Esophagus squamous epithelium (tissue), 4 donors: Measurements from ENCODE around the gene MICALL2.

Source experiments
- POLR2A ChIP-seq, 4 donors: fragments of 450-650 bp; IDR thresholded peaks; one replicate each; pipeline ENCODE4 v1.6.1; 2017; ENCODE audit warnings: antibody characterized with exemption in 4 of 4, mild to moderate bottlenecking in 4 of 4, moderate library complexity in 3 of 4
- TF ChIP-seq, protein P1 (sequence below), 6 experiments: fragments of 450-650 bp in 4 of 6; fragments of 200-600 bp in 2 of 6; sonication (generic) in 2 of 6; IDR thresholded peaks; one replicate each; pipeline ENCODE4 v1.5.1; 2016 to 2019; ENCODE audit warnings: antibody characterized with exemption in 6 of 6, mild to moderate bottlenecking in 4 of 6, moderate library complexity in 4 of 6

DNA sequence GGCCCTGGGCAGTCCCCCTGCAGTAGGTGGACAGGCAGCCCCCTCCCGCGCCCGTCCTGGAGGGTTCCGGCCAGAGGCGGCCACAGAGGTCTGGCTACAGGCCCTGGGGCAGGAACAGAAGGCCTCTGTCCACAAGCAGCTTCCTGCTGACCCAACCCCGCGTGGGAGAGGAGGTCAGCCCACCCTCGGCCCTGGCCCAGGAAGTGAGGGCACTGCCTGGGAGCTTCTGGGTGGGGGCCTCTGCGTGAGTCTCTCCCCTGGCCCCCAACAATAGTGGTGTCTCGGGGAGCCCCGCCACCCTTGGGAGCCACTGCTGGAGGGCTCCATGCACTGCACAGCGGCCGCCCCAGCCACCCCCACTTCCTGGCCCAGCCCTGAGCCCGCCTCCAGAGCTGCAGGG, 4.7 kb downstream of the MICALL2 start:
- no peak for TF ChIP-seq POLR2A (IDR thresholded peaks at IDR 0.05)
- TF ChIP-seq, protein P1, sequence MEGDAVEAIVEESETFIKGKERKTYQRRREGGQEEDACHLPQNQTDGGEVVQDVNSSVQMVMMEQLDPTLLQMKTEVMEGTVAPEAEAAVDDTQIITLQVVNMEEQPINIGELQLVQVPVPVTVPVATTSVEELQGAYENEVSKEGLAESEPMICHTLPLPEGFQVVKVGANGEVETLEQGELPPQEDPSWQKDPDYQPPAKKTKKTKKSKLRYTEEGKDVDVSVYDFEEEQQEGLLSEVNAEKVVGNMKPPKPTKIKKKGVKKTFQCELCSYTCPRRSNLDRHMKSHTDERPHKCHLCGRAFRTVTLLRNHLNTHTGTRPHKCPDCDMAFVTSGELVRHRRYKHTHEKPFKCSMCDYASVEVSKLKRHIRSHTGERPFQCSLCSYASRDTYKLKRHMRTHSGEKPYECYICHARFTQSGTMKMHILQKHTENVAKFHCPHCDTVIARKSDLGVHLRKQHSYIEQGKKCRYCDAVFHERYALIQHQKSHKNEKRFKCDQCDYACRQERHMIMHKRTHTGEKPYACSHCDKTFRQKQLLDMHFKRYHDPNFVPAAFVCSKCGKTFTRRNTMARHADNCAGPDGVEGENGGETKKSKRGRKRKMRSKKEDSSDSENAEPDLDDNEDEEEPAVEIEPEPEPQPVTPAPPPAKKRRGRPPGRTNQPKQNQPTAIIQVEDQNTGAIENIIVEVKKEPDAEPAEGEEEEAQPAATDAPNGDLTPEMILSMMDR (IDR thresholded peaks at IDR 0.05): no peak
